ENCODE data around the gene ISCA2.
"Not testable (repeated sequence)": the region's sequence is repeated elsewhere in the genome, so short reads cannot be mapped to it uniquely, and the experiment has no call there.

ISCA2 gene

GRCh38 chr14:74493343-74494261 is at the start of gene ISCA2:
TSS of gene ISCA2 (plus strand) at chr14:74493765. CDS start at chr14:74493775, 10 bp downstream.
- DNase-seq, result peak; percentile 98

GRCh38 chr14:74444866-74445265 is 48.7 kb upstream of the ISCA2 start:
- no peak for DNase-seq

GRCh38 chr14:74454397-74454796 is 39.2 kb upstream of the ISCA2 start:
- DNase-seq, result not testable (repeated sequence)

- no peak for DNase-seq
These were observed 36.6 kb upstream of the ISCA2 start for GRCh38 chr14:74456684-74457564.

- peak; percentile 95 for DNase-seq
These were observed 36.0 kb upstream of the ISCA2 start for GRCh38 chr14:74457565-74457895.

GRCh38 chr14:74459289-74459946 is 34.1 kb upstream of the ISCA2 start:
- peak; percentile 38 for DNase-seq

GRCh38 chr14:74459976-74460375 is 33.6 kb upstream of the ISCA2 start:
- peak; percentile 69 for DNase-seq

GRCh38 chr14:74462993-74463392 is 30.6 kb upstream of the ISCA2 start:
- DNase-seq, result no peak

GRCh38 chr14:74463697-74464096 is 29.9 kb upstream of the ISCA2 start:
- no peak for DNase-seq

- DNase-seq, result no peak
These were observed 28.8 kb upstream of the ISCA2 start for GRCh38 chr14:74464785-74465184.

- DNase-seq, result no peak
These were observed 28.2 kb upstream of the ISCA2 start for GRCh38 chr14:74465335-74465734.

- DNase-seq, result no peak
These were observed 25.1 kb upstream of the ISCA2 start for GRCh38 chr14:74468513-74468912.

- DNase-seq, result no peak
These were observed 23.7 kb upstream of the ISCA2 start for GRCh38 chr14:74469548-74470518.

- DNase-seq, result no peak
These were observed 21.0 kb upstream of the ISCA2 start for GRCh38 chr14:74472601-74473000.

GRCh38 chr14:74474376-74474775 is 19.2 kb upstream of the ISCA2 start:
- DNase-seq, result peak; percentile 44

- DNase-seq, result no peak
These were observed 17.9 kb upstream of the ISCA2 start for GRCh38 chr14:74475678-74476077.

GRCh38 chr14:74476107-74476506 is 17.5 kb upstream of the ISCA2 start:
- no peak for DNase-seq

GRCh38 chr14:74476607-74477006 is 17.0 kb upstream of the ISCA2 start:
- DNase-seq, result no peak

GRCh38 chr14:74478996-74479635 is 14.4 kb upstream of the ISCA2 start:
- DNase-seq, result peak; percentile 48

- no peak for DNase-seq
These were observed 13.5 kb upstream of the ISCA2 start for GRCh38 chr14:74480046-74480445.

- DNase-seq, result no peak
These were observed 11.0 kb upstream of the ISCA2 start for GRCh38 chr14:74482571-74482970.

- DNase-seq, result no peak
These were observed 10.2 kb upstream of the ISCA2 start for GRCh38 chr14:74483321-74483720.
